Smooth muscle cell of bladder (primary cell): ENCODE measurements around the gene TIGD2. TPM values are rescaled to one million over a fixed set of nuclear protein-coding genes. Genes with fewer than 3 reads are reported as not detected.

ENCODE experiments used
- total RNA-seq: library from RNA; depleted of rRNA; stranded (reverse); fragments of >200 nt; gene quantifications from 2 replicates; pipeline ENCODE4 v1.2.3, GENCODE V29; 2014

TIGD2 gene
- 12.3 and 17.5 TPM in 2 replicates for total RNA-seq

DNA sequence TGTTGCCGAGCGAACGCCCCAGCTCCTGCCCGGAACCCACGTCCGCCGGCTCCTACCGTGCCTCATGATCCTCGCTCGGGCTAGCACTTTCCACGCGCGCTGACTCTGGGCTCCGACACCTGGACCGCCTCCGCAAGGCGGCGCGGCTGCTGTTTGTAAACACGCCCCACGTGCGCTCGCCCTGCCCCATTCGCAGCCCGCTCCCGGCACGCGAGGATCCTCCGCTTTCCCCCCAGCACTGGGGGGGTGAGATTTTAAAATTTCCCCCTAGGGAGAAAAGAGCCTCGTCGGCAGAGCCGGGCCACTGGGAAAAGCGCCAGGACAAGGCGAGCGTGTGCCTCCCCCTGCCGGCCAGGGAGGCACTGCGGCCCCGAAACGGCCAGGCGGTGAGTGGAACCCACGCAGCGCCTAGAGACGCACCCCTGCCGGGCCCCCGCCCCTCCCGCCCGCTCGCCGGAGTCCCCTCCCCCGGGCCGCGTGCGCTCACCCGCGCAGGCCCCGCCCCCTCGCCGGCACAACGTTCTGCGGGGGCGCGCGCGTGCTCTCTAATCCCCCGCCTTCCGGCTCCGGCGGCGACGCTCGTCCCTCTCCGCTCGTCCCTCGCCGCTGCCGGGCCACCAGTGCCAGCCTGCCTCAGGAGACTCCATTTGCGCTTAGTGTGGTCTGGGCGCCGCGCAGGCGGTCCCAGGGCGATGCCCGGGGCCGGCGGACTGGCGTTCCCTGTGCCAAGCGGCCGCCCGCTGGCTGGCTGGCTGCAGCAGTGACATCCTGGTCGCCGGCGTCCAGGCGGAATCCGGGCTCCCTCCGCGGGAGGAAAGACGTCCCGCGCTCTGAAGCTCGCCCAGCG lies at the start of gene TIGD2:
Gene TIGD2 (plus strand): TSS at position 548 of the 847 bp plus-strand sequence. CDS start 1,442 bp downstream, outside the sequence.

Other genes starting within 250 kb of the TIGD2 start
- gene FAM13A, start 54.3 kb upstream of the TIGD2 start, total RNA-seq: 17.9 and 23.8 TPM in 2 replicates
- under 0.01 and 0.09 TPM in 2 replicates for gene GPRIN3, start 196.3 kb downstream of the TIGD2 start, total RNA-seq